Lung (tissue), 12 donors: ENCODE data around the gene NCOA3. TPM values are rescaled to one million over a fixed set of nuclear protein-coding genes. Genes with fewer than 3 reads are reported as not detected.

Source experiments
- ATAC-seq: fragments of 200-7000 bp; cut with Tn5 transposase; one replicate; pipeline ENCODE4 v1.9.1; 2020; ENCODE audit warnings: moderate number of reproducible peaks; ENCODE audit not compliant: insufficient read depth, low FRiP score
- DNase-seq, 3 donors: peaks; one replicate each; pipeline ENCODE4 v3.0.0-alpha.2; 2013 to 2017
- H3K27ac ChIP-seq, 2 donors: one replicate each; pipeline ENCODE4 v1.5.1; 2013; ENCODE audit warnings: mild to moderate bottlenecking in 2 of 2, moderate library complexity in 2 of 2, control low read depth in 1 of 2, inconsistent platforms in 1 of 2, low read depth in 1 of 2, low read length in 1 of 2
- H3K27me3 ChIP-seq, 3 donors: one replicate each; pipeline ENCODE4 v1.5.1; 2013; ENCODE audit warnings: low read length in 2 of 3; ENCODE audit not compliant: control insufficient read depth in 3 of 3, insufficient read depth in 3 of 3
- H3K36me3 ChIP-seq, 4 donors: one replicate each; pipeline ENCODE4 v1.5.1; 2013; ENCODE audit warnings: low read length in 4 of 4, mild to moderate bottlenecking in 1 of 4, moderate library complexity in 1 of 4; ENCODE audit not compliant: control insufficient read depth in 4 of 4, insufficient read depth in 4 of 4
- H3K4me1 ChIP-seq, 5 donors: one replicate each; pipeline ENCODE4 v1.5.1; 2013; ENCODE audit warnings: low read length in 5 of 5, mild to moderate bottlenecking in 2 of 5, moderate library complexity in 1 of 5; ENCODE audit not compliant: control insufficient read depth in 5 of 5, insufficient read depth in 5 of 5
- H3K4me3 ChIP-seq: one replicate; pipeline ENCODE4 v1.5.1; 2013; ENCODE audit warnings: mild to moderate bottlenecking, control low read depth, moderate library complexity
- H3K9ac ChIP-seq, 2 donors: one replicate each; pipeline ENCODE4 v1.5.1; 2013; ENCODE audit warnings: low read length in 2 of 2, control low read depth in 1 of 2; ENCODE audit not compliant: insufficient read depth in 1 of 2
- H3K9me3 ChIP-seq, 4 donors: one replicate each; pipeline ENCODE4 v1.5.1; 2013; ENCODE audit warnings: low read length in 3 of 4, mild to moderate bottlenecking in 1 of 4, moderate library complexity in 1 of 4; ENCODE audit not compliant: control insufficient read depth in 4 of 4, insufficient read depth in 3 of 4
- CTCF ChIP-seq: IDR thresholded peaks from 2 replicates; pipeline ENCODE4 v1.5.1; 2012; ENCODE audit warnings: mild to moderate bottlenecking; ENCODE audit errors: control extremely low read depth, extremely low read depth
- WGBS, 2 donors: extraction: QIAGEN DNeasy Blood & Tissue Kit; methylation state at CpG; one replicate each; pipeline ENCODE4 v1.1.7; 2013; 5-methylcytosine and 5-hydroxymethylcytosine counted together
- polyA plus RNA-seq, 2 donors: library from polyadenylated mRNA; stranded (reverse); fragments of 200-250 nt; gene quantifications; one replicate each; pipeline ENCODE4 v1.2.1, GENCODE V29; 2013
- total RNA-seq, 2 donors: library from RNA; depleted of rRNA in 1 of 2; stranded (reverse); fragments of >200 nt in 1 of 2; gene quantifications; one replicate each; pipeline ENCODE4 v1.2.1, GENCODE V29; 2014 to 2021
- donor health status: control.
- donor health status: control.
- donor health status: Bipolar disorder and iron deficiency.
- donor health status: healthy.
- donor health status: DM: yes; HTN: yes; CAD: no.

NCOA3 gene
- total and polyA plus RNA-seq, 4 donors = 5.5 to 69.4 (median 22.6) TPM

- TF ChIP-seq CTCF = no peak
- no peaks in the 10 kb centered on the region for H3K27me3 ChIP-seq
- H3K36me3 ChIP-seq = no peaks in the 10 kb centered on the region
- H3K9me3 ChIP-seq = no peaks in the 10 kb centered on the region
- H3K4me1 ChIP-seq = peaks cover 0 to 20% (median 0%) of the 10 kb centered on the region in 5 donors
- H3K4me3 ChIP-seq = peak overlapping the region; percentile 32
- H3K27ac ChIP-seq = peak overlapping the region; percentile 90 to 99
- 23 to 26% methylated on average over 5 of the region's 5 CpGs for WGBS, 2 donors
- peak overlapping the region; percentile 63 to 96 for H3K9ac ChIP-seq
- ATAC-seq (no peak), DNase-seq (no peak)
Measured at GRCh38 chr20:47501116-47501481, 588 bp upstream of the NCOA3 start.

GRCh38 chr20:47502271-47503239, 868 bp downstream of the NCOA3 start:
- no peaks in the 10 kb centered on the region for H3K9me3 ChIP-seq
- TF ChIP-seq CTCF = no peak
- WGBS, 2 donors = 0% methylated on average over 34 of the region's 34 CpGs
- H3K27ac ChIP-seq = peak overlapping the region; percentile 90 to 99
- peak overlapping the region; percentile 63 to 85 for H3K9ac ChIP-seq
- H3K4me1 ChIP-seq = peaks cover 0 to 20% (median 4%) of the 10 kb centered on the region in 5 donors
- DNase-seq (peak; percentile 48 to 67 (median 62)), ATAC-seq (peak; percentile 16)
- peak overlapping the region; percentile 73 for H3K4me3 ChIP-seq
- H3K36me3 ChIP-seq = no peaks in the 10 kb centered on the region
- no peaks in the 10 kb centered on the region for H3K27me3 ChIP-seq

- Histone ChIP-seq H3K9ac (peak overlapping the region in 1 of 2 donors; percentile 46), H3K27ac (no peak overlapping the region), H3K4me3 (no peak overlapping the region), H3K9me3 (no peaks in the 10 kb centered on the region), H3K4me1 (peaks cover 0 to 20% (median 6%) of the 10 kb centered on the region in 5 donors), H3K36me3 (no peaks in the 10 kb centered on the region), H3K27me3 (no peaks in the 10 kb centered on the region)
- ATAC-seq = no peak
- WGBS, 2 donors = 63 to 64% methylated on average over 2 of the region's 2 CpGs
- peak in 1 of 3 donors; percentile 26 for DNase-seq
- TF ChIP-seq CTCF = no peak
Measured at GRCh38 chr20:47503685-47504084, 2.0 kb downstream of the NCOA3 start.
